OCI-LY1 (cell line): ENCODE data around the gene WDR75.

Experiments
- H2AFZ ChIP-seq: fragments of 200-600 bp; sonication (generic), shearing (Covaris generic); 2 replicates; pipeline ENCODE4 v1.6.0; 2014; ENCODE audit warnings: antibody characterized with exemption, mild to moderate bottlenecking, low read length
- H3F3A ChIP-seq: fragments of 200-600 bp; sonication (generic), shearing (Covaris generic); 2 replicates; pipeline ENCODE4 v1.6.0; 2014; ENCODE audit warnings: mild to moderate bottlenecking, antibody characterized with exemption, low read length, moderate library complexity; ENCODE audit not compliant: insufficient read depth
- H3K27ac ChIP-seq: fragments of 200-600 bp; sonication (generic); 2 replicates; pipeline ENCODE4 v1.5.1; 2014; ENCODE audit warnings: low read length, mixed run types, mild to moderate bottlenecking, low read depth; ENCODE audit not compliant: poor library complexity, severe bottlenecking
- H3K27me3 ChIP-seq: fragments of 200-600 bp; sonication (generic); 2 replicates; pipeline ENCODE4 v1.6.0; 2014; ENCODE audit warnings: antibody characterized with exemption, mild to moderate bottlenecking, low read length, moderate library complexity; ENCODE audit not compliant: insufficient read depth
- H3K36me3 ChIP-seq: fragments of 200-600 bp; sonication (generic); 2 replicates; pipeline ENCODE4 v1.6.1; 2014; ENCODE audit warnings: mild to moderate bottlenecking, antibody characterized with exemption, low read length, moderate library complexity, mixed read lengths; ENCODE audit not compliant: insufficient read depth
- H3K4me1 ChIP-seq: fragments of 200-600 bp; sonication (generic); 2 replicates; pipeline ENCODE4 v1.5.1; 2014; ENCODE audit warnings: mild to moderate bottlenecking, low read length, moderate library complexity; ENCODE audit not compliant: insufficient read depth, severe bottlenecking
- H3K4me2 ChIP-seq: fragments of 200-600 bp; sonication (generic), shearing (Covaris generic); 2 replicates; pipeline ENCODE4 v1.6.1; 2014; ENCODE audit warnings: low read length
- H3K4me3 ChIP-seq: fragments of 200-600 bp; sonication (generic); 2 replicates; pipeline ENCODE4 v1.5.1; 2014; ENCODE audit warnings: low read length, low read depth, mild to moderate bottlenecking, mixed read lengths; ENCODE audit not compliant: poor library complexity, severe bottlenecking
- H3K79me2 ChIP-seq: fragments of 200-600 bp; shearing (Covaris generic); 2 replicates; pipeline ENCODE4 v1.6.1; 2016; ENCODE audit warnings: mixed run types, low read length, mixed read lengths; ENCODE audit not compliant: insufficient read depth
- H3K9ac ChIP-seq: fragments of 200-600 bp; sonication (generic), shearing (Covaris generic); 2 replicates; pipeline ENCODE4 v1.6.1; 2014; ENCODE audit warnings: mild to moderate bottlenecking, low read length, mixed read lengths
- H3K9me2 ChIP-seq: fragments of 200-600 bp; sonication (generic), shearing (Covaris generic); 2 replicates; pipeline ENCODE4 v1.6.1; 2014; ENCODE audit warnings: low read depth, mild to moderate bottlenecking, low read length, mixed read lengths
- H3K9me3 ChIP-seq: fragments of 200-600 bp; shearing (Covaris generic); 2 replicates; pipeline ENCODE4 v1.6.1; 2014; ENCODE audit warnings: low read length, mixed read lengths
- H4K20me1 ChIP-seq: fragments of 200-600 bp; sonication (generic), shearing (Covaris generic); 2 replicates; pipeline ENCODE4 v1.6.0; 2016; ENCODE audit warnings: mild to moderate bottlenecking, low read length; ENCODE audit not compliant: insufficient read depth
- EZH2 ChIP-seq: fragments of 200-600 bp; sonication (generic), shearing (Covaris generic); IDR thresholded peaks from 2 replicates; pipeline ENCODE4 v1.8.0; 2017; ENCODE audit warnings: borderline replicate concordance, mixed run types, mild to moderate bottlenecking, antibody characterized with exemption, low read length, moderate library complexity, mixed read lengths
- TF ChIP-seq, protein P1 (sequence below): fragments of 200-600 bp; sonication (generic), shearing (Covaris generic); IDR thresholded peaks from 2 replicates; pipeline ENCODE4 v1.5.1; 2017; ENCODE audit warnings: mild to moderate bottlenecking, antibody characterized with exemption, low read length, moderate library complexity, mixed read lengths

WDR75 gene

GRCh38 chr2:189411860-189412259 is 29.4 kb upstream of the WDR75 start:
- Histone ChIP-seq H2AFZ (no peak overlapping the region), H3K4me3 (no peak overlapping the region), H3K27ac (no peak overlapping the region), H3K79me2 (no peaks in the 10 kb centered on the region), H3K27me3 (no peaks in the 10 kb centered on the region), H3K9ac (no peak overlapping the region), H3K9me2 (no peaks in the 10 kb centered on the region), H3K36me3 (no peaks in the 10 kb centered on the region), H4K20me1 (no peaks in the 10 kb centered on the region), H3K4me2 (no peak overlapping the region), H3K4me1 (no peaks in the 10 kb centered on the region), H3F3A (no peaks in the 10 kb centered on the region), H3K9me3 (no peaks in the 10 kb centered on the region)
- TF ChIP-seq, protein P1, sequence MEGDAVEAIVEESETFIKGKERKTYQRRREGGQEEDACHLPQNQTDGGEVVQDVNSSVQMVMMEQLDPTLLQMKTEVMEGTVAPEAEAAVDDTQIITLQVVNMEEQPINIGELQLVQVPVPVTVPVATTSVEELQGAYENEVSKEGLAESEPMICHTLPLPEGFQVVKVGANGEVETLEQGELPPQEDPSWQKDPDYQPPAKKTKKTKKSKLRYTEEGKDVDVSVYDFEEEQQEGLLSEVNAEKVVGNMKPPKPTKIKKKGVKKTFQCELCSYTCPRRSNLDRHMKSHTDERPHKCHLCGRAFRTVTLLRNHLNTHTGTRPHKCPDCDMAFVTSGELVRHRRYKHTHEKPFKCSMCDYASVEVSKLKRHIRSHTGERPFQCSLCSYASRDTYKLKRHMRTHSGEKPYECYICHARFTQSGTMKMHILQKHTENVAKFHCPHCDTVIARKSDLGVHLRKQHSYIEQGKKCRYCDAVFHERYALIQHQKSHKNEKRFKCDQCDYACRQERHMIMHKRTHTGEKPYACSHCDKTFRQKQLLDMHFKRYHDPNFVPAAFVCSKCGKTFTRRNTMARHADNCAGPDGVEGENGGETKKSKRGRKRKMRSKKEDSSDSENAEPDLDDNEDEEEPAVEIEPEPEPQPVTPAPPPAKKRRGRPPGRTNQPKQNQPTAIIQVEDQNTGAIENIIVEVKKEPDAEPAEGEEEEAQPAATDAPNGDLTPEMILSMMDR = no peak
- TF ChIP-seq EZH2 = no peak

DNA sequence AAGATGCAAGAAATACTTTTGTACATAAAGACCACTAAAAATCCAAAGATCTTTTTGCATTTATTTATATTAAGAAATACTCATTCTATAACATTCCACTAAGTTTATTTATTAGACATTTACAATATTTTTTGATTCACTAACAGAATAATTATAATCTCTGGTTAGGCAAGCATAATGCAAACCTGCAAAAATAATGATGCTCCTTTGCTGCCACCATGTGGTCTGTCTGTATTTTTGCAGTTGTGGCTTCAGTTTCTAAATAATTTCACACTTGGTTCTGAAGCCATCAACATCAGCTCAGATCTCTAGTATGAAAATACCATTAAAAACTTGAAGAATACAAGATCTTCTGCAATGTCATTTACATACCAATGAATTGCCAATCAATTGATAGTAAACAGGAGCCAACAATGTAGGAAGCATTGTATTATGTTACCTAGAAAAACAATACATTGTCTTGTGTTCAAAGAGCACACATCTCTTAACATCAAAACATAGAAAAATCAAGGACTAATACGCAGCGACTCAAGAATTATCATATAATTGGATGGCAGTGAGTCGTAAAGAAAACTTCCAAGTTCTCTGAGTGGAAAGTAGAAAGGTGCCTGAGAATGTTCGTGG is 28.8 kb upstream of the WDR75 start:
- Histone ChIP-seq H3K4me2 (no peak overlapping the region), H3K4me3 (no peak overlapping the region), H3K27ac (no peak overlapping the region), H3K36me3 (no peaks in the 10 kb centered on the region), H3K79me2 (no peaks in the 10 kb centered on the region), H3K27me3 (no peaks in the 10 kb centered on the region), H3F3A (no peaks in the 10 kb centered on the region), H3K9ac (no peak overlapping the region), H2AFZ (no peak overlapping the region), H4K20me1 (no peaks in the 10 kb centered on the region), H3K9me3 (no peaks in the 10 kb centered on the region), H3K9me2 (no peaks in the 10 kb centered on the region), H3K4me1 (no peaks in the 10 kb centered on the region)
- TF ChIP-seq EZH2 = no peak
- TF ChIP-seq, protein P1 = peak; percentile 72

DNA sequence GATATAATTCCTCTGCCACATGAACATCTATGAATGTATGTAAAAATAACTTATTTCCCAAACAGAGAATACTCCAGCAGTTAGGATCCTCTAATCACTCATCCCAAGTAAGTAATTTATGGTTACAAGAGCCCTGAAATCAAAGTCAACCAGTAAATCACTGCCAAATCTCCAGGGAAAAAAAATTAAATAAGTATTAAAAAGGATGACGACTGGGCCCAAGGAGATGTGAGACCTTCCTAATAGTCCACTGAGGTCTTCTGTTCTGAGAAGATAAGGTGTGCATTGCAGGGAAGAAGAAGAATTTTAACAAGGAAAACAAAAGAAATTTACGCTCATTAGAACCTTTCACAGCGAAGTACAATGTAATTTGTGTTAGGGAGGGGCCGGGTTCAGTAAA is 28.0 kb upstream of the WDR75 start:
- Histone ChIP-seq H4K20me1 (no peaks in the 10 kb centered on the region), H3K79me2 (no peaks in the 10 kb centered on the region), H3F3A (no peaks in the 10 kb centered on the region), H3K27ac (no peak overlapping the region), H3K9me2 (no peaks in the 10 kb centered on the region), H3K9ac (no peak overlapping the region), H3K27me3 (no peaks in the 10 kb centered on the region), H3K4me1 (no peaks in the 10 kb centered on the region), H3K9me3 (no peaks in the 10 kb centered on the region), H3K4me3 (no peak overlapping the region), H2AFZ (no peak overlapping the region), H3K36me3 (no peaks in the 10 kb centered on the region), H3K4me2 (no peak overlapping the region)
- no peak for TF ChIP-seq EZH2
- TF ChIP-seq, protein P1 = no peak
